GM12891 (cell line): Measurements from ENCODE around the gene C6orf15.
A peak's percentile ranks its signal among the peaks of the same experiment; 100 is the strongest.

Experiments
- DNase-seq: peaks from one replicate; pipeline ENCODE4 v3.0.0; 2011; ENCODE audit warnings: low spot score; ENCODE audit not compliant: insufficient read length
- FAIRE-seq: peaks from 2 replicates; lab custom pipeline; 2011; peaks lifted over from hg19 to GRCh38; lab: Jason Lieb, UNC
- PAX5 ChIP-seq: IDR thresholded peaks from 2 replicates; pipeline ENCODE4 v1.6.1; 2011; ENCODE audit warnings: low read length, moderate library complexity, mild to moderate bottlenecking; ENCODE audit not compliant: insufficient read depth, severe bottlenecking
- POLR2A ChIP-seq: IDR thresholded peaks from 2 replicates; pipeline ENCODE4 v1.6.1; 2011; ENCODE audit warnings: low read depth, low read length, control low read depth
- POLR2AphosphoS5 ChIP-seq: IDR thresholded peaks from 2 replicates; pipeline ENCODE4 v1.6.1; 2011; ENCODE audit warnings: low read depth, low read length, control low read depth
- POU2F2 ChIP-seq: IDR thresholded peaks from 2 replicates; pipeline ENCODE4 v1.6.1; 2011; ENCODE audit warnings: low read depth, mild to moderate bottlenecking, control low read depth, low read length, moderate library complexity
- SPI1 ChIP-seq: IDR thresholded peaks from 2 replicates; pipeline ENCODE4 v1.6.1; 2011; ENCODE audit warnings: low read depth, low read length, control low read depth
- TAF1 ChIP-seq: IDR thresholded peaks from 2 replicates; pipeline ENCODE4 v1.6.1; 2011; ENCODE audit warnings: low read depth, low read length, control low read depth

Gene C6orf15

GRCh38 chr6:31092238-31092637, 20.1 kb downstream of the C6orf15 start:
- FAIRE-seq (no peak), DNase-seq (no peak)
- TF ChIP-seq TAF1 (no peak), SPI1 (no peak), PAX5 (no peak), POLR2AphosphoS5 (no peak), POU2F2 (no peak), POLR2A (no peak)

DNA sequence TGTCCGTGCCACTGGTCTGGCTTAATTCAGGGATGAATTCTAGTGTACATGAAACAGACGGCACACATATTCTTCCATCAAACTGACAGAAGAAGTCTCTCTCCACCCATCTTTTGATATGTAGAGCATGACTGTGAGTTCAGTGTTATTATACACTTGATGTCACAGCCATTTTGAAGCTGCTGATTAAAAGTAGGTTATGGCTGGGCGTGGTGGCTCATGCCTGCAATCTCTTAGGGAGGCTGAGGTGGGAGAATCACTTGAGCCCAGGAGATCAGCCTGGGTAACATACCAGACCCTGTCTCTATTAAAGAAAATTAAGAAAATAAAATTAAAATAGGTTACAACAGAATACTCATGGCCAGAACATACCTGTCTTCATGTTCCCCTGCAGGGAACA, 20.7 kb downstream of the C6orf15 start:
- TF ChIP-seq PAX5, result no peak
- TF ChIP-seq POU2F2, result no peak
- no peak for TF ChIP-seq SPI1
- TF ChIP-seq POLR2A, result no peak
- TF ChIP-seq TAF1, result no peak
- TF ChIP-seq POLR2AphosphoS5, result no peak
- no peak for DNase-seq
- no peak for FAIRE-seq

DNA sequence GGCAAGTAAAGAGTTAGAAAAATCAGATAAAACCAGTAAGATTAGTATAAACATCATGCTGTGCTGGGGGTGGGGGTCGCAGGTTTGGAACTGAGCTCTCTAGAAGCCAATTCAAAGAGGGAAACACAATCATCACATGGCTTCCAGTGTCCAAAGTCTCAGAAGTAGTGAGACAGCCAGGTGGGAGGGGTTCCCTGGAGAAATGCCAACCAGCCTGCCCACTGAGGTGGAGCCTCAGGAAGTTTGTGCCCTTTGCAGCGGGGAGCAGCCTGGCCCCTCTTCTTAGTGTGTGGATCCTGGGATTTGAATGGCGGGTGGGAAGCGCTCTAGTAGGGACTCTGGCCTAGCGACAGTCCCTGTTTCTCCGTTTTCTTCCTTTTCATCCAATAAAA, 21.4 kb downstream of the C6orf15 start:
- no peak for DNase-seq
- TF ChIP-seq TAF1, result no peak
- no peak for FAIRE-seq

GRCh38 chr6:31090275-31090972, 22.0 kb downstream of the C6orf15 start:
- no peak for DNase-seq
- FAIRE-seq, result no peak
- TF ChIP-seq PAX5 (no peak), TAF1 (no peak), POU2F2 (no peak), POLR2A (no peak), SPI1 (no peak), POLR2AphosphoS5 (no peak)

DNA sequence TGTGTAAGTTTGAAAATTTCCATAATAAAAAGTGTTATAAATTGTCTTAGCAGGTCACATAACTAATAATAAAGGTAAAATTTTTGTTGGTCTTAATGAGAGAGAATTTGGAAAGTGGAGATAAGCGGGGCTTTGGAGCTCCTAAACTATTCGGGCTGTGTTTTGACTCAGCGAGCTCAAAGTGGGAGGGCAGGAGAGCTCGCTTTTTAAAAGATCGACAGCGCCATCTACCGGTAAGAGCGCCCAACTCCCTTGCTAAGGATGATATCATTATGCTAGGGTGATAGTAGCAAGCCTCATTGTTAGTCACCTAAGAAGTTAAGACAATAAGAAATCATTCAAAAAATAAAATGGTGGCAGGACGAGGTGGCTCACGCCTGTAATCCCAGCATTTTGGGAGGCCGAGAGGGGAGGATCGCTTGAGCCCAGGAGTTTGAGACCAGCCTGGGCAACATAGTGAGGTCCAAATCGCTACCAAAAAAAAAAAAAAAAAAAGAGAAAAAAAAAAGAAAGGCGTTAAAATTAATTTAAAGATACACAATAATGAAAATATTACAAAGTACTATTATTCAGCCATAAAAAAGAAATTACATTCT, 24.8 kb downstream of the C6orf15 start:
- DNase-seq (peak; percentile 66), FAIRE-seq (no peak)
- TF ChIP-seq POLR2A (no peak), PAX5 (no peak), POLR2AphosphoS5 (no peak), SPI1 (no peak)

DNA sequence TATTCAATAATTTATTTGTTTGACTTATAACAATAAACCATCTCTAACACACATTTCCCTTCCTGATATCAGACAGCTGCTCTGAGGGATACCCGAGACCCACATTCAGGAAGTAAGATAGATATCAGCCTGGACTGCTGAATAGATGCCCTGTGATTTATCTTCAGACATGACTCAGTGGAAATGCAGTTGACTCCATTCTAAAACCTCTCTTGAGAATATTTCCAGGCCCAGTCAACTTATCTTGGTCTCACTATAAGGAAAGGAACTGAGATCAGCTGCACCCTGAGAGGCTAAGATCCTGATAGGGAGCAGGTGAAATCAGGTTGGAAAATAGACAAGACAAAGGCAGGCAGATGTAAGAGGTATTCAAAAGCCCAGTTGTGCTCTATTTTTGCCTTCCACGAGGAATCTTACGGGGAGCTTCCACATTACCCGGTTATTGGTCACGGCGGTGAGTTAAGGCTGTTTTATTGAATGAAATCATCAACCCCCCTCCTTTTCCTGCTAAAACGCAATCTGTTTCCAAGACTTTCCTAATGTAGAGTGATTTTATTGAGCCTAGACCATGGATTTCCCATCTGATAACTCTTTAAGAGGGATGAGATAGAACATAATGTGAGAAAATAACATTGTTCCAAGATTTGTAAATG, 25.5 kb downstream of the C6orf15 start:
- no peak for FAIRE-seq
- no peak for TF ChIP-seq PAX5
- no peak for TF ChIP-seq TAF1
- no peak for TF ChIP-seq SPI1
- no peak for TF ChIP-seq POU2F2
- TF ChIP-seq POLR2AphosphoS5, result no peak
- no peak for TF ChIP-seq POLR2A
- DNase-seq, result no peak

DNA sequence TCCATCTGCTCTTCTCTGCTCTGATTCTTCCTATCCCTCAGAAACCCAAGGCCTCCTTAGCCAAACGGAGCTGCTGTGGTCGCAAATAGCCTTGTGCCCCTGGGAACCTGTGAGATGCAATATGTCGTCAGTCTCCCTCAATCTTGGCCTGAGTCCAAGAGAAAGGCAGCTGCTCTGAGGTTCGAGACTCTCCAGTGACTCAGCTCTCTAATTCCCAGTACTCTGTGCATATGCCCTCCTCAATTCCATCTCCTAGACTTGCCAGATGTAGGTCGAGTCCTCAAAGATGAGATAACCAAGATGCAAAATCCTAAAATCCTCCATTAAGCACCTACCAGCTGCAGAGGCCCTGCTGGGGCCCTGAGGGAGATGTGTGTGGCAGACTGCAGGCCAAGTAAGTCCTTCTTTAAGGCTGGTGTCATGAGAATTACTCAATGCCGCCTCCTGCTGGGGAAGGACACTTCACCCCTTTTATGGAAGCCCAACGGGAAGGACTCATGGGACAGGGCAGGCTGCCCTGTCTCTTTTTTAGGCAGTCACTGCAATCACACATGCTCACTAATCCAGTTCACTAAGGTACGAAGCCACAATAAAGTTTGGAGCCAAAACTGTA, 28.5 kb downstream of the C6orf15 start:
- DNase-seq (no peak), FAIRE-seq (peak; percentile 84)
- TF ChIP-seq PAX5 (no peak), TAF1 (no peak), POU2F2 (no peak), POLR2A (no peak), SPI1 (no peak)

DNA sequence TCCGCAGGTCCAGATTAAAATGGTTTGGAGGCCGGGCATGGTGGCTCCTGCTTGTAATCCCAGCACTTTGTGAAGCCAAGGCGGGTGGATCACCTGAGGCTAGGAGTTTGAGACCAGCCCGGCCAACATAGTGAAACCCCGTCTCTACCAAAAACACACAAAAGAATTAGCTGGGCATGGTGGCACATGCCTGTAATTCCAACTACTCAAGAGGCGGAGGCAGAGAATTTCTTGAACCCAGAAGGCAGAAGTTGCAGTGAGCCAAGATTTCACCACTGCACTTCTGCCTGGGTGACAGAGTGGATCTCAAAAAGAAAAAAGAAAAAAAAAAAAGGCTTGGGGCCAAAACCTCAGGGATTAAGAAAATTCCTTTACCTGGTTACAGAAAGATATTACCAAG, 30.5 kb downstream of the C6orf15 start:
- TF ChIP-seq SPI1 (no peak), POLR2A (no peak), POLR2AphosphoS5 (no peak), PAX5 (no peak), POU2F2 (no peak), TAF1 (no peak)
- FAIRE-seq (no peak), DNase-seq (no peak)

DNA sequence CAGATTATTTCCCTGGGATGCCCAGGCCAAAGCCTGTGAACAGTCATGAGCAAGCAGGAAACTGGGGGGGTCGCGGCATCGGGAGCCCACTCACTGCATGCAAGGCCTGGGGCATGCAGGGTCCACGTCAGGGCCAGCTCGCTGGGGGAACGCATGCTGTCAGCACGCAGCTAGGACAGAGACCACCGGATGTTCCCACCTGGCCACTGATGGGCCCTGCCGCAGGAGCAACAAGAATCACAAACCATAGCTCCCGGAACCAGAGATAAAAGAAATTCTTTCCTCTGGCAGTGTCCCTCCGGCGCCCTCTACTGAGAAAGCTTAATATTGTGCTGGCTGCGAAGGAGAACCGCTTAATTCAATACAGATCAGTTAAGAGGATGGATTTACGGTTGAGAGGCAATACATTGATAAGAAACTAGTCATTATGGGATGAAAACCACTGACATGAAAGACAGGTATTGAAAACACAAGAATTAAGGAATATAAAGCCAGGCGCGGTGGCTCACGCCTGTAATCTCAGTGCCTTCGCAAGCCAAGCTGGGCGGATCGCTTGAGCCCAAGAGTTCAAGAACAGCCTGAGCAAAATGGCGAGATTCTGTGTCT, 32.6 kb downstream of the C6orf15 start:
- 0 out of 2 replicates have a peak, but pooled peaks have one; percentile 31 for TF ChIP-seq TAF1
- TF ChIP-seq PAX5, result no peak
- FAIRE-seq (peak; percentile 62), DNase-seq (peak; percentile 32)

GRCh38 chr6:31076611-31077010, 35.8 kb downstream of the C6orf15 start:
- DNase-seq, result no peak
- TF ChIP-seq SPI1, result no peak
- TF ChIP-seq POU2F2, result no peak
- TF ChIP-seq TAF1, result no peak
- TF ChIP-seq POLR2AphosphoS5, result no peak
- TF ChIP-seq PAX5, result no peak
- TF ChIP-seq POLR2A, result no peak
- FAIRE-seq, result no peak
